ENCODE measurements around the gene PHGDH.
"Not testable (repeated sequence)": the region's sequence is repeated elsewhere in the genome, so short reads cannot be mapped to it uniquely, and the experiment has no call there.

PHGDH gene

GRCh38 chr1:119681560-119681959 lies 30.2 kb upstream of the PHGDH start:
- no peak for TF ChIP-seq CTCF (conservative IDR thresholded peaks at IDR 0.05; ENCODE audit: low read depth, low read length)
- no peak for DNase-seq (ENCODE audit: low read depth)
- H3K4me3 ChIP-seq (ENCODE audit: low read depth, low read length) = no peak overlapping the region

- TF ChIP-seq CTCF (conservative IDR thresholded peaks at IDR 0.05; ENCODE audit: low read depth, low read length) = no peak
- H3K4me3 ChIP-seq (ENCODE audit: low read depth, low read length) = no peak overlapping the region
- DNase-seq (ENCODE audit: low read depth) = no peak
Observed at GRCh38 chr1:119682141-119682540, 29.6 kb upstream of the PHGDH start.

GRCh38 chr1:119683893-119684292 lies 27.8 kb upstream of the PHGDH start:
- no peak for TF ChIP-seq CTCF (conservative IDR thresholded peaks at IDR 0.05; ENCODE audit: low read depth, low read length)

GRCh38 chr1:119686661-119687060 lies 25.1 kb upstream of the PHGDH start:
- no peak for DNase-seq (ENCODE audit: low read depth)
- no peak overlapping the region for H3K4me3 ChIP-seq (ENCODE audit: low read depth, low read length)
- TF ChIP-seq CTCF (conservative IDR thresholded peaks at IDR 0.05; ENCODE audit: low read depth, low read length) = no peak

More at GRCh38 chr1:119683893-119684292, 27.8 kb upstream of the PHGDH start:
- DNase-seq (ENCODE audit: low read depth) = no peak
- H3K4me3 ChIP-seq (ENCODE audit: low read depth, low read length) = no peak overlapping the region

GRCh38 chr1:119687434-119688079 lies 24.2 kb upstream of the PHGDH start:
- peak; percentile 38 for DNase-seq (ENCODE audit: low read depth)
- no peak overlapping the region for H3K4me3 ChIP-seq (ENCODE audit: low read depth, low read length)
- no peak for TF ChIP-seq CTCF (conservative IDR thresholded peaks at IDR 0.05; ENCODE audit: low read depth, low read length)

- no peak overlapping the region for H3K4me3 ChIP-seq (ENCODE audit: low read depth, low read length)
- no peak for TF ChIP-seq CTCF (conservative IDR thresholded peaks at IDR 0.05; ENCODE audit: low read depth, low read length)
- DNase-seq (ENCODE audit: low read depth) = no peak
Observed at GRCh38 chr1:119688810-119689209, 22.9 kb upstream of the PHGDH start.

GRCh38 chr1:119689511-119689910 lies 22.2 kb upstream of the PHGDH start:
- H3K4me3 ChIP-seq (ENCODE audit: low read depth, low read length) = no peak overlapping the region
- DNase-seq (ENCODE audit: low read depth) = no peak
- TF ChIP-seq CTCF (conservative IDR thresholded peaks at IDR 0.05; ENCODE audit: low read depth, low read length) = no peak

- H3K4me3 ChIP-seq (ENCODE audit: low read depth, low read length); DNase-seq (ENCODE audit: low read depth): not testable (repeated sequence)
Observed at GRCh38 chr1:119696863-119697262, 14.9 kb upstream of the PHGDH start.
